ENCODE results near the gene FHIP2A.
"Not testable (repeated sequence)": the region's sequence is repeated elsewhere in the genome, so short reads cannot be mapped to it uniquely, and the experiment has no call there.

FHIP2A gene

GRCh38 chr10:114829160-114829909 is 7.8 kb downstream of the FHIP2A start:
- no peak overlapping the region for H3K4me3 ChIP-seq (ENCODE audit: low read depth, low read length)
- TF ChIP-seq CTCF (IDR thresholded peaks at IDR 0.05; ENCODE audit: low read depth, low read length) = no peak

GRCh38 chr10:114831186-114831867 is 9.7 kb downstream of the FHIP2A start:
- TF ChIP-seq CTCF (IDR thresholded peaks at IDR 0.05; ENCODE audit: low read depth, low read length) = no peak
- H3K4me3 ChIP-seq (ENCODE audit: low read depth, low read length) = no peak overlapping the region

GRCh38 chr10:114837690-114838089 is 16.1 kb downstream of the FHIP2A start:
- no peak for TF ChIP-seq CTCF (IDR thresholded peaks at IDR 0.05; ENCODE audit: low read depth, low read length)
- H3K4me3 ChIP-seq (ENCODE audit: low read depth, low read length) = no peak overlapping the region

- TF ChIP-seq CTCF (IDR thresholded peaks at IDR 0.05; ENCODE audit: low read depth, low read length) = no peak
- no peak overlapping the region for H3K4me3 ChIP-seq (ENCODE audit: low read depth, low read length)
Observed at GRCh38 chr10:114839901-114840300, 18.3 kb downstream of the FHIP2A start.

- no peak overlapping the region for H3K4me3 ChIP-seq (ENCODE audit: low read depth, low read length)
- TF ChIP-seq CTCF (IDR thresholded peaks at IDR 0.05; ENCODE audit: low read depth, low read length) = no peak
Observed at GRCh38 chr10:114845978-114846693, 24.6 kb downstream of the FHIP2A start.

GRCh38 chr10:114847517-114847916 is 25.9 kb downstream of the FHIP2A start:
- H3K4me3 ChIP-seq (ENCODE audit: low read depth, low read length) = not testable (repeated sequence)

- H3K4me3 ChIP-seq (ENCODE audit: low read depth, low read length) = no peak overlapping the region
- no peak for TF ChIP-seq CTCF (IDR thresholded peaks at IDR 0.05; ENCODE audit: low read depth, low read length)
Observed at GRCh38 chr10:114849674-114850073, 28.1 kb downstream of the FHIP2A start.
